ENCODE measurements around the gene ZSWIM7. TPM values are rescaled to one million over a fixed set of nuclear protein-coding genes. Genes with fewer than 3 reads are reported as not detected.
"Not testable (repeated sequence)": the region's sequence is repeated elsewhere in the genome, so short reads cannot be mapped to it uniquely, and the experiment has no call there.

The ZSWIM7 gene
- total RNA-seq, 1 donor from 2014 or later = 17.8 TPM

- intact Hi-C loops (cut with DNase I) = no loop called here
- no peak for DNase-seq (ENCODE audit: low spot score)
These were observed 55.3 kb downstream of the ZSWIM7 start for GRCh38 chr17:15943971-15944758.

- DNase-seq (ENCODE audit: low spot score) = no peak
- intact Hi-C loops (cut with DNase I) = no loop called here
These were observed 57.2 kb downstream of the ZSWIM7 start for GRCh38 chr17:15942207-15942833.

- DNase-seq (ENCODE audit: low spot score) = no peak
- intact Hi-C loops (cut with DNase I) = no loop called here
These were observed 57.7 kb downstream of the ZSWIM7 start for GRCh38 chr17:15941781-15942180.

- DNase-seq (ENCODE audit: low spot score); intact Hi-C loops (cut with DNase I): not testable (repeated sequence)
These were observed 63.0 kb downstream of the ZSWIM7 start for GRCh38 chr17:15936481-15936880.

GRCh38 chr17:15935891-15936290 lies 63.6 kb downstream of the ZSWIM7 start:
- intact Hi-C loops (cut with DNase I) = no loop called here
- DNase-seq (ENCODE audit: low spot score) = peak; percentile 29

GRCh38 chr17:15934866-15935265 lies 64.6 kb downstream of the ZSWIM7 start:
- intact Hi-C loops (cut with DNase I) = no loop called here
- DNase-seq (ENCODE audit: low spot score) = peak; percentile 33

- peak; percentile 27 for DNase-seq (ENCODE audit: low spot score)
- intact Hi-C loops (cut with DNase I) = no loop called here
These were observed 68.1 kb downstream of the ZSWIM7 start for GRCh38 chr17:15931394-15931793.

- intact Hi-C loops (cut with DNase I) = no loop called here
- peak; percentile 60 for DNase-seq (ENCODE audit: low spot score)
These were observed 69.1 kb downstream of the ZSWIM7 start for GRCh38 chr17:15930426-15930825.

GRCh38 chr17:15929941-15930340 lies 69.6 kb downstream of the ZSWIM7 start:
- DNase-seq (ENCODE audit: low spot score) = no peak
- intact Hi-C loops (cut with DNase I) = no loop called here

- intact Hi-C loops (cut with DNase I) = no loop called here
These were observed 71.2 kb downstream of the ZSWIM7 start for GRCh38 chr17:15928286-15928785.

More at GRCh38 chr17:15928286-15928785, 71.2 kb downstream of the ZSWIM7 start:
- DNase-seq (ENCODE audit: low spot score) = no peak

Other genes starting within 250 kb of the ZSWIM7 start
- gene ADORA2B, start 54.6 kb downstream of the ZSWIM7 start, total RNA-seq = 1.3 TPM
- 29.0 TPM for gene TTC19, start 120 bp upstream of the ZSWIM7 start, total RNA-seq
- 78.1 TPM for gene NCOR1, start 215.8 kb upstream of the ZSWIM7 start, total RNA-seq
- 9.9 TPM for gene PIGL, start 217.5 kb upstream of the ZSWIM7 start, total RNA-seq

Data from cardiac septum (tissue), 1 donor.